Fibroblast of gingiva (primary cell): ENCODE data around the gene NCR2.

Experiments used
- DNase-seq: peaks from one replicate; pipeline ENCODE4 v3.0.0-alpha.2; 2011; ENCODE audit warnings: low read depth

Gene NCR2

DNA sequence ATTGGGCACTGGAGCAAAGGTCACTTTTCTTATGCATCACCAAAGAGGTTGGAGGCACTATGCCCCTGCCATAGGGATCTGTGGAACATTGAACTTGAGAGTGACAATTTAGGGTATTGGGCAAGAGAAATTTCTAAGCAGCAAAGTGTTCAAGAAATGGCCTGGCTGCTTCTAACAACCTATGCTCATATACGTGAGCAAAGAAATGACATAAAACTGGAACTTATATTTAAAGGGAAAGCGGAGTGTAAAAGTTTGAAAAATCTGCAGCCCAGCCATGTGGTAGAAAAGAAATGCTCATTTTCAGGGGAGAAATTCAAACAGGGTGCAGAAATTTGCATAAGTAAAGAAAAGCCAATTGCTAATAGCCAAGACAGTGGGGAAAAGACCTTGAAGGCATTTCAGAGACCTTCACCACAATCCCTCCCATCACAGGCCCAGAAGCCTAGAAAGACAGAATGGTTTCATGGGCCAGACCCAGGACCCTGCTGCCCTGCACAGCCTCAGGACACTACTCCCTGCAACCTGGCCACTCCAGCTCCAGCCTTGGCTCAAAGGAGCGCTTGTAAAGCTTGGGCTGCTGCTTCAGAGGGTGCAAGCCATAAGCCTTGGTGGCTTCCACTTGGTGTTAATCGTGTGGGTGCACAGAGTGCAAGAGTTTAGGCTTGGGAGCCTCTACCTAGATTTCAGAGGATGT is 24.4 kb downstream of the NCR2 start:
- no peak for DNase-seq

DNA sequence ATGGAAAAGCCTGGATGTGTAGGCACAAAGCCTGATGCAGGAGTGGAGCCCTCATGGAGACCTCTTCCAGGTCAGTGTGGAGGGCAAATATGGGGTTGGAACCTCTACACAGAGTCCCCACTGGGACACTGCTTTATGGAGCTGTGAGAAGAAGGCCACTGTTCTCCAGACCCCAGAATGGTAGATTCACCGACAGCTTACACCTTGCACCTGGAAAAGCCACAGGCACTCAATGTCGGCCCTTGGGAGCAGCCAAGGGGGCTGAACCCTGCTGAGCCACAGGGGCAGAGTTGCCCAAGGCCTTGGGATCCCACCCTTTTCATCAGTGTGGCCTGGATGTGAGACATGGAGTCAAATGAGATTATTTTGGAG is 24.9 kb downstream of the NCR2 start:
- no peak for DNase-seq

DNA sequence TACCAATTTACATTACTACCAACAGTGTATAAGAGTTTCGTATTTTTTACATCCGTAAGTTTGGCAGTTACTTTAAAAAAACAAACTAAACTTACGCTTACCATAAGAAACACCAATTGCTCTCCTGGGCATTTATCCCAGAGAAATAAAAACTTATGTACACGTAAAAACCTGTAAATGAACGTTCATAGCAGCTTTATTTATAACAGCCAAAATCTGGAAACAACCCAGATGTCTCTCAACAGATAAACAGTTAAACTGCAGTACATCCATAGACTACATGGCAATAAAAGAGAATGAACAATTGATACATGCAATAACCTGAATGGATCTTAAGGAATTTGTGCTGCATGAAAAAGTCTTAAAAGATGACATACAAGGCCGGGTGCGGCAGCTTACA is 30.7 kb downstream of the NCR2 start:
- no peak for DNase-seq

DNA sequence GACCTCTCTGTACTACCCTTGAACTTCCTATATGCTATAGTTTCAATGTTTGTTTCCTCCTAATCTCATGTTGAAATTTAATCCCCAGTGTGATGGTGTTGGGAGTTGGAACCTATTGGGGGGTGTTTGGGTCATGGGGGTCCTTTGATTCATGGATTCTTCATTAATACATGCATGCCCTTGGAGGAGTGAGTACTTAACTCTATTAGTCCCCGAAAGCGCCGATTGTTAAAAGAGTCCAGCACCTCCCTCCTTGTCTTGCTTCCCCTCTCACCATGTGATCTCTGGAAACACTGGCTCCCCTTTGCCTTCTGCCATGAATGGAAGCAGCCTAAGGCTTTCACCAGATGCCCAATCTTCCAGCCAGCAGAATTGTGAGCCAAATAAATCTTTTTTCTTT is 31.7 kb downstream of the NCR2 start:
- DNase-seq, result no peak

DNA sequence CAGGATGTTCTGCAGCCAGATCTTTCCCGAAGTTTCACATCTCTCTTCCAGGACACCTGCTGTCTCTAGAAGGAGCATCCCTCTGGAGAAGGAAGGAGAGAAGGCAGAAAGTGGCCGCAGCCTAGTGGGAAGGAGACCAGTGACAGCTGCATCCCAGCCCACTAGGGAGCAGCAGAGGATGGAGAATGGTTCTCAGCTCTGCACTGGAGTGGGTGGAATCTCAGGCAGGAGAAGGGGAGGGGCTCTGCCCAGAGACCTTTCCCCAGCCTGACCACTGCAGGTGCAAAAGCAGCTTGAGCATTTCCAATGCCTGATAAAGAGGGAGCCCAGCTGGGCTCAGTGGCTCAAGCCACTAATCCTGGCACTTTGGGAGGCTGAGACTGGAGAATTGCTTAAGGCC is 32.3 kb downstream of the NCR2 start:
- DNase-seq, result peak; percentile 6

DNA sequence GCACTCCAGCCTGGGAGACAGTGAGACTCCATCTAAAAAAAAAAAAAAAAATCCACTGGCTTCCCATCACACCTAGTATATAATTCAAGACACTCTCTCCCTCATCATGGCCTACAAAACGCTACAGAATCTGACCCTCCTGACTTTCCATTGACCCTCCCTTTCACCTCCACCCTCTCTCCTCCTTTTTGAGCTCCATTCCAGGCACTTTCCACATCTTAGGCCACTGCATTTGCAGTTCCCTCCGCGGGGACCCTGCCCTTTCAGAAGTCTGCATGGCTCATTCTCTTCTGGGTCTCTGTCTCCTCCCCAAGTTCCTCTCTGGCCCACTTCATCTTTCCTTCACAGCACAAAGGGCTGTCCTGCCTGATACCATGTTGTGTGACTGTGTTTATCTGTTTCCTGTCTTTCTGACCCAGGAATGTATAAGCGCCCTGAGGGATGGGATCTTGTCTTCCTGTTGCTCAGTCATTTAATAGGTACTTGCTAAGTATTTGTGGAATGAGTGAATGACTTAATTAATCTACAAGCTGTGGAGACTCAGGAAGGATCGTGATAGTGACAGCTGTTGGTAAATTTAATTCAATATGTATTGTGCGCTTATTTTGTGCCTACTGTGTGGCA is 35.2 kb downstream of the NCR2 start:
- DNase-seq, result no peak

DNA sequence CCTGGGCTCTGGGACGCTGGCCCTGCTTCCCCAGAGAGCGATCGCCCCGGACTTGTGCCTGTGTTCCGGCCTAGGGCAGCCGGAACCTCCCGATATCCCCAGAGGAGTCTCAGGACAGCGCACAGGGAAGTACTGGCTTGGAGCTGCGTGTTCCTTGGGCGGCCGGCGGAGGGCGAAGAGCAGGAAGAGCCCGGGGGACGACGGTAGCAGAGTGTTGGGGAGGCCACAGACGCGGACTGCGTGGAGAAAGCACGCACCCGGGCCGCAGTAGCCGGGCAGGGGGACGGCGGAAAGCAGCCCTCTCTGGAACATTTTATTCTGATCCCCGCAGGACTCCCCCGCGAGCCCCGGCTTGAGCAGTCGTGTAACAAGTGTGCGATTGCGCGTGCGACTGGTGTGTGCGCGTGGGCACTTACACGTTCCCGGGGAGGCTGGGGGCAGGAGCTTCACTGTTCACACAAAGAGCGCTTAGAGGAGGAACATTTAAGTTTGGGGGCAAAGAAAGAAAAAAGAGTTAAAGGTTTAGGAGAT is 36.1 kb downstream of the NCR2 start:
- peak; percentile 17 for DNase-seq

DNA sequence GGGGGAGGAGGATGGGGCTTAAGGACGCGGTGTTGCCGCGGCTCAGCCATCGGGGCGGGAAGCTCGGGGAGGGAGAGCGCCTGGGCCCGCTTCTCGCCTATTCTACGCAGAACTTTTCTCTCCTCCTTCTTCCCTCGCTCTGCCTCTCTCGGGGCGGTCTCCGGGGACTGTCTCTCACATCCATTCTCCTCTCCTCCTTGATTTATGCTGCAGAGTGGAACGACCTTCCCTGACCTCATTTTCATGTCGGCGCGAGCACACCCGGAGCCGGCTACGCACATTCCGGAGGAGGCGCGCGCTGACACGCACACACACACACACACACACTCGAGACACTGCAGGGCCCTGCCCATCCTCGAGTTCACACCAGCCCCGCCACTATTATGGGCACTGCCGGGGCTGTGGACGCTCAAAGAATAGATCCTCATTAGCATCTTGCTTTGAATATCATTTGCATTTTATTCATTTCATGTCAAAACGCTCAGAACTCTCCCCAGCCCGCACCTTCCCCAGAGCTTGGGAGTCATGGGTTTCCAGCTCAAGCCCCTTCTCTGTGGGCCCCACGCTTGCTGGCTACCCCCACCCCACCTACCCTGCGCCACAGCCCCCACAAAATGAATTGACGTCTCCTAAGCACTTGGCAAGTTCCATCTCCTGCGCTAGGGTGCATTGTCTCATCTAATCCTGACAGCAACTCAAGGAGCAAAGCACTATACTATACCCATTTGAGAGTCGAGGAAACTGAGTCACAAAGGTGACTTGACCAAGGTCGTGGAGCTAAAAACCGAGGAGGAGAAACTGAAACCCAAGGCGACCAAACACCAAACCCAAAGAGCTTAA is 36.8 kb downstream of the NCR2 start:
- DNase-seq, result peak; percentile 7

DNA sequence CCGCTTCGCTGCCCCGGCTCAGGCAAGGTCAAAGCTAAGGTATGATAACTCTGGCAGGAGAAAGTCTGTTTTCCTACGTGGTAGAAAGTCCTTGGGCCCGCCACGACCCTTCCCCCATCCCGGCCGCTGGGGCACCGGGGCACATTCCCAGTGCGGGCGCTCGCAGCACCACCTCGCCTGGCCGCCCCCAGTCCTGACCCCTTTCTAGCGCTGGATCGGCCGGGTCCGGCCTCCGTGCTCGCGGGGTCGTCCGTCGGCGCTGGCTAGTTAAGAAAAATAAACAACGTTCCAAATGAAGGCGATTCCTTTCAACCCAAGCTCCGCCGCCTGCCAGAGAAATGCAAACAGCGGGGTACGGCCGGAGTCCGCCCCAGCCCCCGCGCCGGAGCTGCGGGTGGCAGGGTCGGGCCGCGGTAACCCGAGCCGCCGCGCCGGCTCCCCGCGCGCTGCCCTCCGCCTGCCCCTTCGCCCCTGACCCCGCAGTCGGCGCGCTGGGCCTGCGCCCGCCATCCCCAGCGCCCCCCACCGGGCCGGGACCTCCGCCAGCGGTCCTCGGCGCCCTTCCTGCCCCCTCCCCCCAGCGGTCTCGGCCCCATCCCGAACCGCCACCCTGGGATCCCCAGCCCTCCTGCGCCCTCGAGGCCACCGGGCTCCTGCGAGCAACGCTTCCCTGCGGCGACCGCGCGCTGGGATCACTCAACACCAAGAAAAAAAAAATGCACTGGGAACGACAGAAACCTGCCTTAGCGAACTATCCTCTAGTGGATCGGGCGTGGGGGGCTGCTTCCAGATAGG is 37.6 kb downstream of the NCR2 start:
- no peak for DNase-seq

DNA sequence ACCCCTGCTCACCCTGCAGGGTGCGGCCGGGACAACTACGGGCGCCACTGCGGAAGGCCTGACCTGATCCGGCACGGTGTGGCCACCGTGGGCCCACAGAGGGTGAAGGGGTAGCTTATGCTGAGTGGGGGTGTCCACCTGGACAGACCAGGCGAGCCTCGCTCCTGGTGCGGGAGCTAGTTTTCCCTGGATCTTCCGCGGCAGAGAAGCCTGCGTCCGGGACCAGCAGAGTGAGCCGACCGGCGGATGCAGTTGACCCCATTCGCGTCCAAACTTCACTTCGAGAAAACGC is 38.2 kb downstream of the NCR2 start:
- DNase-seq, result no peak

DNA sequence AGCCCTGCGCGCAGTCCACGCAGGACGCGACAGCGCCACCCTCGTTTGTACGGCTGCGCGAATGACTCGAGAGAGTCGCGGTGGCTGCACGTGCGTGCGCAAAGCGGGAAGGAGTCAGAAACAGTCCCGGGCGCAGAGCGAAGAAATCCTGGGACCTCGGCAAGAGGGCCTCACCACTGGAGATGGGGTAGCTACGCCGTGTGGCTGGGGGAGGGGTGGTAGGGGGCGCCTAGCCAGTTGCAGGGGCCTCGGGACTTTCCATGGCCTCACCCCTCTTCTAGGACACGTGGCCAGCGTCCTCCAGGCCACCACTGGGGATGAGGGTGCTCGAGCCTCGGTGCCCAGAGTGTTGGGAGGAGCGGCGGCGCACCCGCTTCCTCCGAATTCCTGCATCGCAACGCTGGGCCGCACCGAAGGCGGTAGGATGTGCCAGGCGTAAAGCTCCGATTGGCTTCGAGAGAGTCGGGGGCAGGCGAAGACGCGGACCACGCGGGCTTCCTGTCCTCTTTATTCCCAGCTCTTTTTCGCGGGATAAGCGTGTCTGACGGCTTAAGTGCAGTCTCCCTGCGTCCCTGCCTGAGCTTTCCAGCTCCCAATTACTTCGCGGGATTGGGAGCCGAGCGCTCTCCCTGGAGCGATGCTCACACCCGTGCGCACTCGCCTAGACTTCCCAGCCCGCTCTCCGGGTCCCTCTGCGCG is 38.7 kb downstream of the NCR2 start:
- no peak for DNase-seq

DNA sequence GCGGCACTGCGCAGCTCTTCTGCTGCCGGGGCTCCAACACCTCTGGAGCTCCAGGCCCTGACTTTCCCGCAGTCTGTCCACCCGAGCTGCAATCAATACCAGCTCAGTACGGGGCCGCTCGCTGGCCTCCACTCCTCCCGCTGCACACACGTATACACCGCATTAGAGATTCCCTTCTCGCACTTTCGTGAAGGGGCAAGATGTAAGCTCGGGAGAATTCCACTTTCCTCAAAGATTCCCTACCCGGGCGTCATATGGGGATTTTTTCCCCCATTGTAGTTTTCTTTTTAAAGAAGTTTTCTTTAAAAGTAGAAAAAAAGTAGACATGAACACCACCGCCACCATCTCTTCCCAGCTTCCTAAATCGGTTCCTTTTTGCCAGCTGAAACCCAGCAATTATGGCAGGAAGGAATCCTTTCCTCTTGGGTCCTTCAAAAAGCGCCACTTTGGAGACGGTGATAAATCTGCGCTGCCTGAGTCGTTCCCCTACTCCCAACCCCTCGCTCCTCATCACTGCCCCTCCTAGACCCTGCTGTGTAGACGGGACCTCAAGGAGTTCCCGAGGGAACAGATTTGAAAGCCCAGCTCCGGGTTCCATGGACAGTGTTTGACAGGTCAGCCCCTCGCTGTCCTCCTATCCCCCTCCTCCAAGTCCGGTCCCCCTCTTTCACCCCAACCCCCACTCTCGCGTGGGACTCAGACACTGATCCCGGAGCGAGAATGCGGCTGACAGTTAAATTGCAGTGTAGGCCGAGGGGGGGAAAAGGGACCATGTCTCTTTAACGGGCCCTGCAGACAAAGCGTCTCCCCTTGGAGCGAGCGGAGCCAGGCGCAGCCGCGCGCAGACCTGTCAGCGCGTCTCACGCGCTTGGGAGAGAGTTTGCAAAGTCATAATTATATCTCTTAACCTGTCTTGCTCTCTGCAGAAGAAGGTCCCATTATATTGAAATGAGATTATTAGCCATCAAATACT is 39.5 kb downstream of the NCR2 start:
- no peak for DNase-seq

DNA sequence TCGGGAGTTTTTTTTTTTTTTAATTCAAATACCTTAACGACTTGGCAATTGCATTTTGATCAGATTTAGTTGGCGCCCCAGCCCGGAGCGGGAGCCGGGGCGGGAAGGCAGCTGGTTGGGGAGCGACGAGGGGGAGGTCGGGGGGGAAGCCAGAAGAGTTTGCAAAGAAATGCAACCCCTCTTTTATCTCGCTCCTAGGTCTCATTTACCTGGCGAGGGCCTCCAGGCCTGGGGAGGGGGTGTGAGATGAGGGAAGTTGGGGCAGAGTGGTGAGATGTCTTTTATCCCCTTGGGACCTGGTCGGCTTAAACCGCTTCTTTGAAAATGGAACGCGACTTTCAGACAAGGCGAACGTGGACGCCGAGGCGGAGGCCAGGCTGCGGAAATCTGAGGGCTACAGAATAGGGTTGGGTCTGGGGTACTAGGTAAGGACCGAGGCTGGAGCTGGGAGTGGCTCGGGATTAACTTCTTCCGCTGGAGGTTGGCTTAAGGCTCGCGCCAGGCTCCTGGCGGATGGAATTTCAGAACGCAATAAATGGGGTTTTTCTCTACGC is 40.3 kb downstream of the NCR2 start:
- DNase-seq, result no peak

DNA sequence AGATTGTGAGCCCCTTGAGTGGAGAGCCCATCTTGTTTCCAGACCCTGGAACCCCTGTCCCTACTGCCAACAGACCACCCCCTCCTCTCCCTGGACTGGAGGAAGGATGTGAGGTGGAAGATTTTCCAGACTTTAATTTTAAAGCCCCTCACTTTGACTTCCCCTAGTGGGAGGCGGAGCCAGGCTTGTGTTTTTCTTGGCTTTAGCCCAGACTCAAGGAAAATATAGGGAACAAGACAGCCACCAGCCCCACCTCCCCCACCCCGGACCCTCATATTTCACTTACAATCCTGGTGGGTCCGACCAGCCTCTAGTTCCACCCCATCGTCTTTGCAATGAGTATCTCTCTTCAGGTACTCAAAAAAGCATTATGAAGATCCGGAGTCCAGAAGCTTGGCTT is 40.8 kb downstream of the NCR2 start:
- DNase-seq, result no peak

DNA sequence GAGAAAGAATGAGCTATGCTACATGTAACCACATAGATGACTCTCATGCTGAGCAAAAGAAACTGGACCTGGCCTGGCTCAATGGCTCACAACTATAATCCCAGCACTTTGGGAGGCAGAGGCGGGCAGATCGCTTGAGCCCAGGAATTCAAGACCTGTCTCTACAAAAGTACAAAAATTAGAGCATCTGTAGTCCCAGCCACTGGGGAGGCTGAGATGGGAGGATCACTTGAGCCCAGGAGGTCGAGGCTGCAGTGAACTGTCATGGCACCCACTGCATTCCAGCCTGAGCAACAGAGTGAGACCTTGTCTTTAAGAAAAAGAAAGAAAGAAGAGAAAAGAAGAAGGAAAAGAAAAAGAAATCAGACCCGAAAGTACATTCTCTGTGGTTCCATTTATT is 41.7 kb downstream of the NCR2 start:
- no peak for DNase-seq

DNA sequence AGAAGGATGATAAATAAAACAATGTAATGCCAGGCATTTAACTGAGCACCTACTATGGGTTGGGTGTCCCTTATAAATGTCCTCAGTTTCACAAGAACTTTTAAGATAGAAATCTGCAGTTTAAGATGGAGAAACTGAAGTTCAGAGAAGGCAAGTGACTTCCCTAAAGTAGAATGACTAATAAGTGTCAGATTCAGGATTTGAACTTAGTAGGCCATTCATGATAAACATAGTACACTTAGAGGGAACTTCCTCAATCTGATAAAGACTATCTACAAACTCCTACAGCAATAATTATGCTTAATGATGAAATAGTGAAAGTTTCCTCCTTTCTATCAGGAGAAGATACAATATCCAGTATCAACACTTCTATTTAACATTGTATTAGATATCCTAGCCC is 43.9 kb downstream of the NCR2 start:
- no peak for DNase-seq

DNA sequence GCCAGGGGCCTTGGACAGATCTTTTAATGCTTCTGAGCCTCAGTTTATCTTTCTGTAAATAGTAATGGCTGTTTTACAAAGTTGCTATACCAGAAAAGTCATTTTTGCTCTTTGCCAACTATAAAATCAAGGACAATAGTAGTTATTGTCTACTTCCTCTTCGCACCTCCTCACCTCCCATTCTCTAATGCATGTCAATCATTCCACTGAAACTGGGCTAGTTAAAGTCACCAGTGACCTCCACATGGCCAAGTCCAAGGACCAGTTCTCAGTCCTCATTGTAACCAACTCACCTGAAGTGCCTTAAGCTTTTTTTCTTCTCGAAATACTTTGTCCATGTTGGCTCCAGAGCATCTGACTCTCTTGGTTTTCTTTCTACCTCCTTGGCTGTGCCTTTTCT is 51.2 kb downstream of the NCR2 start:
- DNase-seq, result no peak

DNA sequence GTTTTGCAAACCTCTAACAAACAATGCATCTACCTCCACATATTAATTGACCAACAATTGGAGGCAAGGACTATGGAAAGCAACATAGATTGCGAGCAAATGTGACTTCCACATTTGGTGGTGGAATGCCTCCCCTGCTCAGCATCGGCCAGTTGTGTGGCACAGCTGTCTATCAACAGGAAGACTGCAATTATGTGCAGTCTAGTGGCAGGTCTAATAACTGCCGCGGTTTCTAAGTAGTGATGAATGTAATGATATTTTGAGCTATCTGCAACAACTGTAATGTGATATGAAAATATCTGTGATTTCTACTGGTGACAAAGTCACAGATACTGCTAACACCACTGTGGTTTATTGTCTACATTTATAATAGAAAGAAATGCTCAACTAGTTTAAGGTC is 56.8 kb downstream of the NCR2 start:
- no peak for DNase-seq

DNA sequence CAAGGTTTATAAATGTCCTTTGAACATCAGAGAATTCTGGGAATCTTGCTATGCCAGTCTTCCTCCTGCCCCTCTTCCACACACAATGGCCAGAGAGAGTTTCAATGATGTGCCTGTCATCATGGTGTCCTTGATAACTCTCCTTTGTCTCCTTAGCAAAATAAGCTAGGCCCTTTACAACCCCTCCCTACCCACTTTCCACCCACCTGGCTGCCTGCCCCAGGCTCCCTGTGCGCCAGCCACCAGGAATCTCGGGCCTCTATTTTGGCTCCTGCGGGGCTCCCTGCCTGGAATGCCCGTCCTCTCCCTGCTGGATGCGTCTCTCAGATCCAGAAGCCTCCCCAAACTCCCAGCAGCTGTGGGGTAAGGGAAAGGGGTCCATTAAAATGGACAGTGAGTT is 60.9 kb downstream of the NCR2 start:
- DNase-seq, result no peak

DNA sequence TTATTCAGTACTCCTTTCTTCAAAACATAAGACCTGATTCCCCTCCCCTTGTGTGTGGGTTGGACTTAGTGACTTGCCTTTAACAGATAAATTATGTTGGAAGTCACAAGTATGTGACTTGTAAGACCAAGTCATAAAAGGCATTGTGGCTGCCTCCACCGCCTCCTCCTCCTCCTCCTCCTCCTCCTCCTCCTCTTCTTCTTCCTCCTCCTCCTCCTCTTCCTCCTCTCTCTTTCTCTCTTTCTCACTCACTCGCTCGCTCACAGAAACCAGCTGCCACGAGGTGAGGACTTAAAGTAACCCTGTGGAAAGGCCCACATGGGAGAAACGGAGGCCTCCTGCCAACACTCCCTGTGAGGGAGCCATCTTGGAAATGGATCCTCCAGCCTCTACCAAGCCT is 64.0 kb downstream of the NCR2 start:
- DNase-seq, result no peak
